K562 (cell line): Measurements from ENCODE around the gene FAM20C. TPM values are rescaled to one million over a fixed set of nuclear protein-coding genes. Genes with fewer than 3 reads are reported as not detected.

Source experiments
- ATAC-seq: fragments of 200-7000 bp; cut with Tn5 transposase; 3 replicates; pipeline ENCODE4 v1.9.1; 2020; ENCODE audit warnings: moderate library complexity
- BruUV-seq: library from RNA; stranded (reverse); fragments of 400-500 nt; replicated peaks from 2 replicates; lab custom pipeline; 2021; lab: Mats Ljungman, UMichigan
- CTCF ChIA-PET: fragments of 300-600 bp; formaldehyde crosslinking; extraction: SDS; loops from one replicate; lab custom pipeline; 2021; ENCODE audit warnings: low intra/inter-chr PET ratio; lab: Yijun Ruan, JAX
- POLR2A ChIA-PET: fragments of 300-600, 350-650 bp; sonication (Branson Sonifier 250); formaldehyde crosslinking; extraction: SDS; loops from one replicate; lab custom pipeline; 2021; ENCODE audit warnings: antibody characterized with exemption, inconsistent platforms; lab: Yijun Ruan, JAX
- DNase-seq, 4 experiments: peaks; one replicate each; pipeline versions ENCODE4 v3.0.0 to v3.0.0-alpha.2; 2011 to 2018; ENCODE audit warnings: low spot score in 3 of 4, mixed read lengths in 3 of 4; ENCODE audit errors: extremely low read depth in 1 of 4
- FAIRE-seq: peaks from 2 replicates; lab custom pipeline; 2011; peaks lifted over from hg19 to GRCh38; lab: Jason Lieb, UNC
- H2AFZ ChIP-seq: 2 replicates; pipeline ENCODE4 v1.6.0; 2011; ENCODE audit warnings: low read depth, low read length, control low read depth, inconsistent platforms
- H3K27ac ChIP-seq: fragments of 200-600 bp; 3 replicates; pipeline ENCODE4 v1.8.0; 2011; ENCODE audit warnings: low read depth, mild to moderate bottlenecking, control low read depth, inconsistent platforms, low read length, moderate library complexity, mixed read lengths; ENCODE audit errors: extremely low read depth
- H3K27me3 ChIP-seq, 2 experiments: fragments of 300-600 bp in 1 of 2; 2 replicates in 1 of 2; 3 replicates in 1 of 2; pipeline versions ENCODE4 v1.6.0 to v1.8.0; 2011; ENCODE audit warnings: inconsistent platforms in 2 of 2, low read length in 2 of 2, mild to moderate bottlenecking in 1 of 2, mixed read lengths in 1 of 2, moderate library complexity in 1 of 2; ENCODE audit not compliant: control insufficient read depth in 2 of 2, insufficient read depth in 2 of 2
- H3K36me3 ChIP-seq: fragments of 300-600 bp; 3 replicates; pipeline ENCODE4 v1.8.0; 2011; ENCODE audit warnings: mild to moderate bottlenecking, low read length, inconsistent platforms; ENCODE audit not compliant: control insufficient read depth, insufficient read depth
- H3K4me1 ChIP-seq, 2 experiments: fragments of 200-600 bp in 1 of 2; replicated peaks in 1 of 2; 2 replicates in 1 of 2; 3 replicates in 1 of 2; pipeline versions ENCODE4 v1.5.1 to v1.8.0; 2011; ENCODE audit warnings: inconsistent platforms in 2 of 2, low read length in 2 of 2, mild to moderate bottlenecking in 1 of 2, mixed read lengths in 1 of 2, moderate library complexity in 1 of 2; ENCODE audit not compliant: control insufficient read depth in 2 of 2, insufficient read depth in 2 of 2
- H3K4me2 ChIP-seq: 2 replicates; pipeline ENCODE4 v1.6.1; 2011; ENCODE audit warnings: low read length, control low read depth, inconsistent platforms, mixed read lengths; ENCODE audit not compliant: insufficient read depth
- H3K4me3 ChIP-seq: fragments of 200-600 bp; sonication (generic), shearing (Covaris generic); 2 replicates; pipeline ENCODE4 v1.5.1; 2016; ENCODE audit warnings: control low read depth, inconsistent platforms
- H3K79me2 ChIP-seq: fragments of 200-600 bp; 3 replicates; pipeline ENCODE4 v1.8.0; 2011; ENCODE audit warnings: low read length, inconsistent platforms; ENCODE audit not compliant: control insufficient read depth, insufficient read depth
- H3K9ac ChIP-seq, 2 experiments: 2 replicates each; pipeline versions ENCODE4 v1.6.0 to v1.6.1; 2011; ENCODE audit warnings: low read depth in 2 of 2, low read length in 2 of 2, control low read depth in 1 of 2, inconsistent platforms in 1 of 2, mild to moderate bottlenecking in 1 of 2, mixed read lengths in 1 of 2; ENCODE audit not compliant: insufficient read depth in 1 of 2
- H3K9me1 ChIP-seq: one replicate; pipeline ENCODE4 v1.6.0; 2011; ENCODE audit warnings: inconsistent platforms, mild to moderate bottlenecking, low read length, moderate library complexity; ENCODE audit not compliant: control insufficient read depth, insufficient read depth
- H3K9me3 ChIP-seq: replicated peaks from 2 replicates; pipeline ENCODE4 v1.5.1; 2011; ENCODE audit warnings: low read depth, low read length, inconsistent platforms; ENCODE audit not compliant: control insufficient read depth, insufficient read depth
- H4K20me1 ChIP-seq: replicated peaks from 2 replicates; pipeline ENCODE4 v1.6.1; 2011; ENCODE audit warnings: low read length, inconsistent platforms, mixed read lengths; ENCODE audit not compliant: control insufficient read depth, insufficient read depth
- CBFA2T2 ChIP-seq: fragments of 450-650 bp; conservative IDR thresholded peaks from 2 replicates; pipeline ENCODE4 v1.6.1; 2017; ENCODE audit warnings: mild to moderate bottlenecking
- DNMT1 ChIP-seq: fragments of 450-650 bp; IDR thresholded peaks from 2 replicates; pipeline ENCODE4 v1.6.1; 2016; ENCODE audit warnings: antibody characterized with exemption, mild to moderate bottlenecking
- DPF2 ChIP-seq: fragments of 450-650 bp; IDR thresholded peaks from 2 replicates; pipeline ENCODE4 v1.6.1; 2016
- FOXP1 ChIP-seq: sonication (generic); formaldehyde crosslinking; IDR thresholded peaks from 2 replicates; pipeline ENCODE4 v1.8.0; 2022; ENCODE audit warnings: mild to moderate bottlenecking, missing genetic modification reagents
- HOXB6 ChIP-seq: fragments of 250-450 bp; sonication (Bioruptor Pico); IDR thresholded peaks from 2 replicates; pipeline ENCODE4 v1.5.1; 2022; ENCODE audit warnings: mild to moderate bottlenecking, borderline replicate concordance
- IRF2 ChIP-seq: sonication (generic); formaldehyde crosslinking; IDR thresholded peaks from 2 replicates; pipeline ENCODE4 v1.8.1; 2022; ENCODE audit warnings: mild to moderate bottlenecking, missing genetic modification reagents
- PHF8 ChIP-seq: fragments of 200-600 bp; sonication (generic); IDR thresholded peaks from 2 replicates; pipeline ENCODE4 v1.6.1; 2012; ENCODE audit warnings: mixed run types, mild to moderate bottlenecking, inconsistent platforms, low read length, moderate library complexity, borderline replicate concordance
- PREB ChIP-seq: sonication (generic); formaldehyde crosslinking; IDR thresholded peaks from 2 replicates; pipeline ENCODE4 v1.8.1; 2023; ENCODE audit warnings: mild to moderate bottlenecking, missing genetic modification reagents
- RBM15 ChIP-seq: fragments of 200-400 bp; formaldehyde crosslinking; IDR thresholded peaks from 2 replicates; pipeline ENCODE4 v1.6.1; 2018; ENCODE audit warnings: mild to moderate bottlenecking, low read length, moderate library complexity; ENCODE audit not compliant: insufficient read depth
- RFX5 ChIP-seq: IDR thresholded peaks from 2 replicates; pipeline ENCODE4 v1.6.1; 2011; ENCODE audit warnings: low read depth, mild to moderate bottlenecking, improper control_type of control experiment, low read length
- THRAP3 ChIP-seq: fragments of 450-650 bp; IDR thresholded peaks from 2 replicates; pipeline ENCODE4 v1.6.1; 2016; ENCODE audit warnings: mild to moderate bottlenecking, inconsistent platforms, borderline replicate concordance
- TRIM28 ChIP-seq: fragments of 450-650 bp; IDR thresholded peaks from 2 replicates; pipeline ENCODE4 v1.6.1; 2017
- ZBED1 ChIP-seq: IDR thresholded peaks from 2 replicates; pipeline ENCODE4 v1.6.1; 2014
- ZNF449 ChIP-seq: fragments of 250-450 bp; sonication (Bioruptor Pico); IDR thresholded peaks from 2 replicates; pipeline ENCODE4 v1.8.0; 2022; ENCODE audit warnings: moderate library complexity, mild to moderate bottlenecking, inconsistent platforms
- ZNF76 ChIP-seq: fragments of 250-450 bp; sonication (Bioruptor Pico); IDR thresholded peaks from 2 replicates; pipeline ENCODE4 v1.4.0; 2020; ENCODE audit warnings: mild to moderate bottlenecking, moderate library complexity, borderline replicate concordance
- WGBS: fragments of 100-300 bp; shearing (Covaris generic); methylation state at CpG from one replicate; pipeline ENCODE4 v1.1.6; 2016; ENCODE audit warnings: low coverage, mixed read lengths; ENCODE audit not compliant: insufficient coverage; ENCODE audit errors: missing lambda C conversion rate; 5-methylcytosine and 5-hydroxymethylcytosine counted together
- in situ Hi-C: fragments of 300-500 bp; cut with MboI; formaldehyde crosslinking; loops from 4 replicates; pipeline ENCODE4 v1.15.0; 2018; ENCODE audit warnings: inconsistent platforms, mixed read lengths
- intact Hi-C: fragments of 100-400 bp; cut with micrococcal nuclease; formaldehyde crosslinking; loops from 2 replicates; pipeline ENCODE4 v1.14.2; 2022
- polyA plus RNA-seq, 8 experiments: library from polyadenylated mRNA; depleted of rRNA in 4 of 8; stranded (reverse) in 5 of 8; unstranded in 3 of 8; fragments of >200 nt; fragmentation: Nextera tagmentation in 2 of 8; fragmentation: Illumina TruSeq in 1 of 8; extraction: Ambion mirVana in 2 of 8; extraction: Trizol in 1 of 8; gene quantifications; 2 replicates each; pipeline versions ENCODE4 v1.2.1 to v1.2.3, GENCODE V29; 2011 to 2014; ENCODE audit warnings: inconsistent platforms in 1 of 8, missing spikeins in 1 of 8
- total RNA-seq, 7 experiments: library from RNA; depleted of rRNA in 6 of 7; stranded (reverse); fragments of >200 nt in 6 of 7; fragmentation: Illumina TruSeq in 2 of 7; extraction: Trizol in 2 of 7; gene quantifications; 2 replicates each; pipeline versions ENCODE4 v1.2.1 to v1.2.3, GENCODE V29; 2011 to 2021; ENCODE audit warnings: low replicate concordance in 1 of 7
- TF ChIP-seq, protein P1 (sequence below): fragments of 250-450 bp; sonication (Bioruptor Pico); IDR thresholded peaks from 2 replicates; pipeline ENCODE4 v1.8.0; 2021; ENCODE audit warnings: moderate library complexity, mild to moderate bottlenecking, inconsistent platforms

Gene FAM20C
- total and polyA plus RNA-seq, 9 of the 15 experiments (the other 6 are each of a cell fraction or from before 2014, with no cell fraction given), result 0.09 TPM; not detected in 8

GRCh38 chr7:171364-171904 is 20.9 kb upstream of the FAM20C start:
- FAIRE-seq (no peak), ATAC-seq (peak; percentile 68), DNase-seq (no peak)
- H3K9me1 ChIP-seq, result no peaks in the 10 kb centered on the region
- H3K9ac ChIP-seq, result no peak overlapping the region
- intact Hi-C loops (no loop called here), in situ Hi-C loops (no loop called here)
- WGBS, result 5% methylated on average over 18 of the region's 27 CpGs
- no peak overlapping the region for H3K27ac ChIP-seq
- peaks cover 58 to 94% of the 10 kb centered on the region in 2 experiments for H3K27me3 ChIP-seq
- CTCF ChIA-PET, result no interaction called here
- no peak overlapping the region for H2AFZ ChIP-seq
- H3K4me3 ChIP-seq, result no peak overlapping the region
- H3K4me2 ChIP-seq, result no peak overlapping the region
- peaks cover 0 to 7% of the 10 kb centered on the region in 2 experiments; a peak in 1 of 5 replicates for H3K4me1 ChIP-seq
- H3K9me3 ChIP-seq, result no peaks in the 10 kb centered on the region
- BruUV-seq, result no TSS peak
- TF ChIP-seq ZNF76 (CRISPR knock-in tag), result no peak
- TF ChIP-seq TRIM28, result no peak
- no peak for TF ChIP-seq HOXB6
- no peak for TF ChIP-seq ZBED1
- no peak for TF ChIP-seq RBM15
- no peak for TF ChIP-seq DNMT1
- TF ChIP-seq FOXP1, result no peak
- TF ChIP-seq RFX5, result no peak
- no peak for TF ChIP-seq PHF8
- TF ChIP-seq PREB (CRISPR knock-in tag), result no peak
- no peak for TF ChIP-seq CBFA2T2
- TF ChIP-seq, protein P1, sequence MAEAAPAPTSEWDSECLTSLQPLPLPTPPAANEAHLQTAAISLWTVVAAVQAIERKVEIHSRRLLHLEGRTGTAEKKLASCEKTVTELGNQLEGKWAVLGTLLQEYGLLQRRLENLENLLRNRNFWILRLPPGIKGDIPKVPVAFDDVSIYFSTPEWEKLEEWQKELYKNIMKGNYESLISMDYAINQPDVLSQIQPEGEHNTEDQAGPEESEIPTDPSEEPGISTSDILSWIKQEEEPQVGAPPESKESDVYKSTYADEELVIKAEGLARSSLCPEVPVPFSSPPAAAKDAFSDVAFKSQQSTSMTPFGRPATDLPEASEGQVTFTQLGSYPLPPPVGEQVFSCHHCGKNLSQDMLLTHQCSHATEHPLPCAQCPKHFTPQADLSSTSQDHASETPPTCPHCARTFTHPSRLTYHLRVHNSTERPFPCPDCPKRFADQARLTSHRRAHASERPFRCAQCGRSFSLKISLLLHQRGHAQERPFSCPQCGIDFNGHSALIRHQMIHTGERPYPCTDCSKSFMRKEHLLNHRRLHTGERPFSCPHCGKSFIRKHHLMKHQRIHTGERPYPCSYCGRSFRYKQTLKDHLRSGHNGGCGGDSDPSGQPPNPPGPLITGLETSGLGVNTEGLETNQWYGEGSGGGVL, result no peak
- no peak for TF ChIP-seq IRF2
- no peak for TF ChIP-seq DPF2
- no peak for TF ChIP-seq THRAP3
- TF ChIP-seq ZNF449, result no peak
- peaks cover 23% of the 10 kb centered on the region for H4K20me1 ChIP-seq
- POLR2A ChIA-PET, result interaction anchor here (0.6 to 1.0 kb wide), 6 partner anchors 9 to 25 kb away, joined by 3 to 5 read pairs (median 3); no protein-coding TSS in a partner anchor
- no peaks in the 10 kb centered on the region for H3K36me3 ChIP-seq
- no peaks in the 10 kb centered on the region for H3K79me2 ChIP-seq
